GM21528 (cell line): ENCODE results near the gene CTXN3.
"Not testable (repeated sequence)": the region's sequence is repeated elsewhere in the genome, so short reads cannot be mapped to it uniquely, and the experiment has no call there.

Experiments
- ATAC-seq: cut with Tn5 transposase; IDR thresholded peaks from one replicate; pipeline ENCODE4 v1.9.1; 2021; ENCODE audit warnings: mild to moderate bottlenecking, moderate library complexity; ENCODE audit not compliant: unreplicated experiment, low FRiP score

Gene CTXN3

DNA sequence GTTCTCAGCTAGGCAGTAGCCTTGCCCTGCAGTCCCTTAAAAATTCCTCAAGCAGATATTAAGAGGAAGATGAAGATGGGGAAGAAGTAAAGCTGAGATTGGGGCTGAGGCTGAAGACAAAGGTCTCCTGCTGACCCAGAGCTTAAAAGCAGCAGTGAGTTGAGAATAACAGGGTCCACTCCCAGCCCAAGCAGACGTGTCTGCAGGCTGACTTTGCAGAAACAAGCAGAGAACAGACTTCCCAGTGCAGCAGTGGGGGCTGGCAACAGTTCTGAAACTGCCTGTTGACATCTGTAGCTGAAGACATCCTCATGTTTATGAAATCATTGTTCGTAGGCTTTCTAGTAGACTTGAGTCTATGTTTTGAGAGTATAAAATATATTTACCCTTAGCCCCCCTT, 1.1 kb downstream of the CTXN3 start:
- ATAC-seq: no peak

DNA sequence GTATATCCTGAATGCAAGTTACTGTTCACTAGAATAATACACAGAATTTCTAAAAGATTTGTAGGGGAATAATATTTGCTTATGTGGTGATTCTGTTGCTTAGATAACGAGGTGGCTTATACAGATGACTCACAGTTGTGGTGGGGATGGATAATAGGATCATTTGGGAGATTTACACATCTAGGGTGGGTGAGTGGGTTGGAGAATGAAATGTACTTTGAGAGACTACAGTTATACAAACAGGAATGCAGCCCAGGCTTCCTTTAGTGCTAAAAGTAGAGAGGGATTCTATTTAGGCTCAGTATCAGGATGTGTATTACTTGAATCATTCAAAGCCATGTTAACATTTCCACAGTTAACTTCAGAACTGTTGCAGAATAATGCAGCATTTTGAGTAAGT, 1.8 kb downstream of the CTXN3 start:
- ATAC-seq: no peak

DNA sequence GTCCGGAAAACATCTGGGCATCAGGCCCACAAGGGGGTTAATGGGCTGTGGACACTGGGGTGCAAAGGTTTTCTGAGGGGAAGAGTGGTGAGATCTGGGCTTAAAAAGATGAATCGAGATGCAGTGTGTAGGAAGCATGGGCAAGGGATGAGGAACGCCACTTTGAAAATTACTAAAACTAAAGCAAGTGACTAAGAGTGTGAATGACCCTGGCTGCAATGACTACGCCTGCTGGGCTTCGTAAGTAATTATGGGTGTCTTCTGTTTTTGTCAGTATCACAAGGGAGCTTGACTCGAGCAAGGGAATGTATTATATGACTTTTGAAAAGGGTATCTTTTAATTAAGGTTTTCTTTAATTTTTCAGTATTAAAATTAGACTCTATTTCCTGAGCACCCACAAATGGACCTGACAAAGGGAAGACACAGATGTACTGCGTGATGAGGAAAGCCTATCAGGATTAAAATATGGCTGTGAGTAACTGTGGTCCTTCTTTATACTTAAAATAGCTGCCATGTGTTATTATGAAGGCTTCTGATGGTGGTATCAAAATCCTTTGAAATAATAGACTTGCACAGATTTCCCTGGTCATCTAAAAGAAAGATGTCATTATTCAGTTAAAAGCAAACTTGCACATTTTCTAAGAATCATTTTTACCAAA, 4.2 kb downstream of the CTXN3 start:
- no peak for ATAC-seq

DNA sequence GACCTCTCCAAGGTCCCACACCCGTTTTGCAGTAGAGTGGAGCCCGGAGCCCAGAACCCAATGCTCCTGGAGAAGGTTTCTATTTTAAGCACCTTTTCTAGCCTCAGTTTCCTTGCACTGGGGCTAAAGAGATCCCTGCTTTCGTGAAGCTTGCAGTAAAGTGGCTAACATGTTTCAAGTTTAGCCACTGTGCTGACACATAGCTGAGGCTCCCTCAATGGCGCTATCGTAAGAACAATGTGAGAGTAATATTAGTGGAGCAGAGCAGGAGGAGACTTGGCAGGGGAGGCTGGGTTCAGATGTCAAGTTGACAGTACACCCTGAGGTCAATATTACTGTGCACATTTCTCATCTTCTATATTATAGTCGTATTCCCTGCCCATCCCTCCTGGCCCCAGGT, 7.9 kb downstream of the CTXN3 start:
- ATAC-seq: no peak

DNA sequence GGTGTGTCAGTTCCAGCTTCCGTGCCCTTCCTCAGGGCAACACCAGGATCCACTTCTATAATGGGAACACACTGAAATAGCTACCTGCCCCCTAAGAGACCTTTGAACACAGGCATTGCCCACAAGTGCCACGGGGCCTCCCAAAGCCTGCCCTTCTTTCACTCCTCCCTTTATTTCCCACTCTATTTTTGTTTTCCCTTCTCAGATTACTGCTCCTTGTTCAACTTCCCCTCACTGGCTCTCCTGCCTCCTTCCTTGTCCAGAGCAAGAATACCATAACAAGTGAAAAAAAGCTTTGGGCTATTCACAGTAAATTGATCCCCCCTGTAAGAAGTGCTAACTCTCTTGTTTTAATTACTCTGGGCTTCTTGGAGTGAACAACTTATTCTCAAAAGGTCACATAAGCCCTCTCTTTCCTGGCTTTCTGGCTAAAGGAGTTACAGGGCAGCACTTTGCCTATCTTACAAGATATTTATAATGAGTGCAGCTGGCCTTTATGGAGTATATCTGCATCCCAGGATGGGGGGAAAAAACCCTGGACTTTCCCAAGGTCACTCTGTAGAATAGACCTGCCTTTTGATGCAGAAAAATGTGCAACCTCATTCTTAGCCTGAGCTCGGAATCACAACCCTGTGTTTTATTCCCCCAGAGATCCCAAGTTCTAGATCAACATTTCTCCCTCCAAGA, 11.3 kb downstream of the CTXN3 start:
- ATAC-seq: no peak

DNA sequence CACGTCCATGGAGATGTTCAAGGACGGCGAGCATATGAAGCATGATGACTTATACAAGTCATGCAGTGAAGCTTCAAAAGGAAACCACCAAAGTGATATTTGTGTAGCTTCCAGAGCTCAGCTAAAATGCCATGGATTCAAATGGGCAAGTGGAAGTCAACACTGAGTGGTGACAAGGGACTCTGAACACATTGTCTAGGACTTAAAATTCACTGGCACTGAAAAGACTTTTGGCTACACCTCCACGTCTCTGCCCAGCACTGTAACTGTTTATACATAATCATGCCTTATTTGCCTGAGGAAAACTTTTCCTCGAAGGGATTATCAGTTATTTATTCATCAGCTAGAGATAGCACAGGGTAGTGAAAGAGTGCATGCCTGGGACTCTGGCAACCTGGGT, 15.2 kb downstream of the CTXN3 start:
- no peak for ATAC-seq

DNA sequence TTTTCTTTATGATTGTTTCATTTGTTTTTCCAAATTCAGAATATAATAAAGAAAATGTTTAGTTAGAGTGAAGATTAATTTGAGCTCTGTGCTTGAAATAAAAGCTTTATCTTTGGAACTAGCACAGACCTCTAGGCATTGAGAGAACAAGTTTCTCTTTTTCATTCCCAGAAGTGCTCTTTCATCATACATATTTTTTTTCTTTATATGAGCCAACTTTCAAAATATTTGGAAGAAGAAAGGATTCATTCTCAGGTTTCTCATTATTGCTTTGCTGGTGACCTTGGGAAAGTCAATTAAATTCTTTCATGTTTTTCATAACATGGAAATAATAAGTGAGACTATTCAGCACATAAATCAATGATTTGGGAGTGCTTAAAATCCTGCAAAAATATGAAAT, 16.8 kb downstream of the CTXN3 start:
- no peak for ATAC-seq

DNA sequence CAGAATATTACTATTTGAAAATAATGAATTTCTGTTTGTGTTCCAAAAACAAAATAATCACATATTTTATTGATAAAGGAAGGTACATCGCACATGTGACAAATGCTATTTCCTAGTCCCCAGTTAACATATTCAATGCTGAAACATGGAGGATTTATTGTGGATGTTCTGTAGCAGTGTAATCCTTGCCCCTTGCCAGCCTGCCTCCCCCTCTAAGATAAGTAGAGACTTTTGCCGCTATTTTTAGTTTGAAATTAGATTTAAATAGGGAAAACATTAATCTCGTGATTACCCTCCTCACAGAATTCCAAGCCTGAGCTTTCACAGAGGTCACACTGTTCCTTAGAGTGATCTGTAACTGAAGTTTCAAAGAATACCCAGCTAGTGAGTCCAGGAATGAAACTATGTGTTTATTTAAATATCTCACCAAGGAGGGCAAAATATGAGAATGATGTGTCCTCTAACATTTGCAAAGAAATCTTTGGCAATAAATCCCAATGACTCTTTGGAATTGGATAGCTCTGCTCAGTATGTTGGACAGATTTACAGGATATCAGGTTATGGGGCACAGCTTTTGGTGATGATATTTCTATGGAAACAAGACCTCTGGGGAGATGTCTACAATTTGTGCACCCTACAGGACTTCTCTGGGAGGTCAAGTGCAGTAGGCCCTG, 17.3 kb downstream of the CTXN3 start:
- no peak for ATAC-seq

DNA sequence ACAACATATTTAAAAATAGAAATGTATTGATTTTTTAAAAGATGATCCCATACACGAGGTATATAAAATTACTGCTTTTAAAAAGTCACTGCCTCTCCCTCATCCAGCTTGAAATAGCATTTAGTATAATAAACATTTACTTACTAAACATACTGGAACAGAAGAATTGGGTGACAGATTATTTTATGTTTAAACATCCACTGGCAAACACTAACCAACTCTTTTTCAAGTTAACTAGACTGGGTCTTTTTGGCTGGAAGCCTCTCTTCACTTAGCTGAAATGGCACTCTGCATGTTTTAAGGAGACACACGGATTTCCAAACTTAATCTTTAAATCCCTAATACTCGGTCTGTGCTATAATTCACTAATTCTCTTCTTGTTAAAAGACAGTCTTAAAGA, 19.0 kb downstream of the CTXN3 start:
- ATAC-seq: no peak

DNA sequence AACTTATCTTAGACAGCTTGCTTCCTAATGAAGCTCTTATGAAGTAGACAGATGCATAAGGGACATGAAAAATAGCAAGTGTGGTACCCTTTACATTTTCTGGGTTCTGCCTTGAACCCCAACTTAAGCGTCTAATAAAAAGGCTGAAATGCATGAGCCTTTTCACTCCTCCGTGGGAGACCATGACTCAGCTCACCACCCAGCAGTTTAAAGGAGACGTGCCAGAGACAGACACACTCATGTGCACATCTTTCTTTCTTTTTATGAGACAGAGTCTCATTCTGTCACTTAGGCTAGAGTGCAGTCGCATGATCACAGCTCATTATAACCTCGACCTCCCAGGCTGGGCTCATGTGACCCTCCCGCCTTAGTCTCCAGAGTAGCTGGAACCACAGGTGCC, 22.3 kb downstream of the CTXN3 start:
- ATAC-seq: no peak

DNA sequence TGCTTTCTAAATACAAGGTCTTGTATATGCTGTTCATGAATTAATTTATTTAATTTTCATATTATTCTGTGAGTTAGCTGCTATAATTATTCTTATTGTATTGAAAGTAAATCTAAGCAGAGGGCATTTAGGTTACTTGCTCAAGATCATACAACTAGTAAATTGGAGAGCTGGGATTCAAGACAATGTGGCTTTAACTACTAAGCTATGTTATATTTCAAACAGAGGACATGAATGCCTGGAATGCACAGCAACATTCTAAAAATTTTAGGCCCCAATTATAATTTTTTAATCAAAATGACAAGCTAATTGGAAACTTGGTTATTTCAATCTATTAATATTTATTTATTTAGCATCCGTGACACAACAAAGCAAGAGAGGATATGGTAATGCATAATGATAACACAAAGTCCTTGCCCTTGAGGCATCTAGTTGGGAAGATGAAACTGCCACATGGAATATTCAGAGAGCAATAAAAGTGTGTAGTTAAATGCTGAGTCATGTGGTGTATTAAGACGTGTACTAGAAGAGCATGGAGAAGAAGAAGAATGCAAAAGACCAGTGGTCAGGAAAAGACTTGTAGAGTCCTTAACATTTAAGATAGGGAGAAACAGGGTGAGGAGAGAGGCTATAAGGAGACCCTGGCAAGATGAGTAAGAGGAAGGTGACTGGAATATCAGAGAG, 24.4 kb downstream of the CTXN3 start:
- ATAC-seq: no peak

DNA sequence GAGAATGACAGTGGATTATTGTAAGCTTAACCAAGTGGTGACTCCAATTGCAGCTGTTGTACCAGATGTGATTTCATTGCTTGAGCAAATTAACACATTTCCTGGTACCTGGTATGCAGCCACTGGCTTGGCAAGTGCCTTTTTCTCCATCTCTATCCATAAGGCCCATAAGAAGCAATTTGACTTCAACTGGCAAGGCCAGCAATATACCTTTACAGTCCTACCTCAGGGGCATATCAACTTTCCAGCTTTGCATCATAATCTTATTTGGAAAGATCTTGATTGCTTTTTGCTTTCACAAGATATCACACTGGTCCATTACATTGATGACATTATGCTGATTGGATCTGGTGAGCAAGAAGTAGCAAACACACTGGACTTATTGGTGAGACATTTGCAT, 28.1 kb downstream of the CTXN3 start:
- not testable (repeated sequence) for ATAC-seq

DNA sequence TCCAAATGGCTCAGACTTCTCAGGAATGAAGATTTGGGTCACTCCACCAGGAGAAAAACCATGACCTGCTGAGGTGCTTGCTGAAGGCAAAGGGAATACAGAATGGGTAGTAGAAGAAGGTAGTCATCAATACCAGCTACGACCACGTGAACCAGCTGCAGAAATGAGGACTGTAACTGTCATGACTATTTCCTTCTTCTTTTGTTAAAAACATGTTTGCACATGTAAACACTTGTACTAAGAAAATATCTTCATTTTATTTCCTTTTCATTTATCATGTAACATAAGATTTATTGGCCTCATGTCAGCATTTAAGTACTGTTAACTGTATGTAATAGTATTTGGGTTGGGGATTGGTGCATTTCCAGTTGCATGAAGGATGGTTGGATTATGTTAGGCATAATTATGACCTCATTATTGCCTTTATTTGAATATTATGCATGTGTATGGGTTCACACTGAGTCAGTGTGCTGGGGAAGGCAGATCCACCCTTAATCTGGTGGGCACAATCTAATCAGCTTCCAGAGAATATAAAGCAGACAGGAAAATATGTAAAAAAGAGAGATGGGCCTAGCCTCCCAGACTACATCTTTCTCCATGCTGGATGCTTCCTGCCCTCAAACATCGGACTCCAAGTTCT, 30.9 kb downstream of the CTXN3 start:
- not testable (repeated sequence) for ATAC-seq

DNA sequence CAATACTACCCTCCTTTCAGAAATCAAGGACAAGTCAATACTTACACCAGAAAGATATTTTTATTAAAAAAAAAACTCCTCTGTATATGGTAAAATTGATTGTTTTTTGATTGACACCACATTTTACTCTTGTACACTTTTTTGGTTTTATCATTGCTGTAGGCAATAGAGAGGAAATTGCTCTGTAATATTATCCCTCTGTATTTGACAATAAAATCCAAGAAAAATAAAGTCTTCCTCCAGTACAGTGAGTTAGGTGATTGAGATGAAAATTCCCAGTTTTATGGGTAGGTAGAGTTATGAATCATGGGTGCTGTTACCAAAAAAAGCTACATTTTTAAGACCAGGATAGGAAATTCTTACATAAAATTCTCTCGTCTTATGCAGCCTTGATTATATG, 31.7 kb downstream of the CTXN3 start:
- no peak for ATAC-seq

DNA sequence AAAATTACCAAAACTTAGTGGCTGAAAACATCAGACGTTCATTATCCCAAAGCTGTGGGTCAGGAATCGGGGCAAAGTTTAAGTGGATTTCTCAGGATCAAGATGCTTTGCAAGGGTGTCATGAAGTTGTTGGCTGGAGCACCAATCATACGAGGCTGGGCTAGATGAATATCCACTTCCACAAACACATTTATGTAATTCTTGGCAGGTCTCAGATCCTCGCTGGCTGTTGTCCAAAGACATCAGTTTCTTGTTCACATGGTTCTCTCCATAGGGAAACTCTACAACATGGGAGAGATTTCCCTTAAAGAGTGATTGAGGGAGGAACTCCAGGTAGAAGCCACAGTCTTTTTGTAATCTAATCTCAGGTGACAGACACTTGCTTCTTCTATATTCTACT, 34.1 kb downstream of the CTXN3 start:
- no peak for ATAC-seq

DNA sequence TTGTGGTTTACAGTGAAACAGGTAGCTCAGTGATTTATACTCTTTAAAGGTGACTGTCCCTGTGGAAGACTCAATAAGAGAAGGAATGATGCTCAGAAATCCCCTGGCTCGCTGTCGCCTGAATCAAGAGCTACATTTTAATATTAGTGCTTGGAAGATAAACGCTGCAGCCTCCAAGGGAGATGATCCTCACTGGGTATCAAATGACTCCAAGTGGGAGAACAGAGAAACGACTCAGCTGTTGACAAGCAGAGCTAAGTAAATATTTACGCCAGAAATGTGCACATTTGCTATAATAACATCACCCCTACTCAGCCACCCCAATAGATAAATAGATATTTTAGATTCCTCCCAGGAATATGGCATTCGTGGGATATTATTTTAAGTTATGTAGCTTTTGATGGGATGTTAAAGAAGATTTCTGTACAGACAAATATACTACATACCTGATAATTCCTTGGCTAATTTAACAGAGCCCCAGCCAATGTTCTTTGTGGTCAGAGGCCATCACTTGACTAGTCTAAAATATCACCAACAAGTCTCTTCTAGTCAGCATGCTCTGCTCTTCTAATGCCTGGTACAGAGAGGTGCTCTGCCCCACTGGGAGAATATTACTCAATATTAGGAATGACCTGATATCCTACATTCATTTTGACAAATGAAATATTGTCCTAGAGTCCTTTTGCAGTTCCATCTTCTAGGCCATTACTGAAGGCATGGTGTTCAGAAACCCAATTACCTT, 36.0 kb downstream of the CTXN3 start:
- no peak for ATAC-seq

DNA sequence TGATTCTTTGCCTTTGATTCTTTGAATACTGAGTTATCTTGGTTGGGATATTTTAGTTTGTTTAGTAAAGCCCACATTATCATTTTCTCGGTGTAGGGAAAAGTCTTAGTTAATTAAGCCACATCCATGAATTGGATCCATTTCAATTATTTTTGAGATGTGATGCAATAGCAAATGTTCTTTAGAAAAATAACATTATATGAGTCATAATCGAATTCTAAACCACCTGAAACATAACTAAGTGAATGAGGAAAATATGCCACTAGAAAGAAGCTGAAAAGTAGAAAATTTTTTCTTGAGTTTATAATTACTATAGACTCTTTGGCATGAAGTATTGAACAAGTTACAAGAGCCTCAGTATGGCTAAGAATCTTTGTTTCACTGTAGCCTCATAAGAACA, 36.8 kb downstream of the CTXN3 start:
- ATAC-seq: no peak

DNA sequence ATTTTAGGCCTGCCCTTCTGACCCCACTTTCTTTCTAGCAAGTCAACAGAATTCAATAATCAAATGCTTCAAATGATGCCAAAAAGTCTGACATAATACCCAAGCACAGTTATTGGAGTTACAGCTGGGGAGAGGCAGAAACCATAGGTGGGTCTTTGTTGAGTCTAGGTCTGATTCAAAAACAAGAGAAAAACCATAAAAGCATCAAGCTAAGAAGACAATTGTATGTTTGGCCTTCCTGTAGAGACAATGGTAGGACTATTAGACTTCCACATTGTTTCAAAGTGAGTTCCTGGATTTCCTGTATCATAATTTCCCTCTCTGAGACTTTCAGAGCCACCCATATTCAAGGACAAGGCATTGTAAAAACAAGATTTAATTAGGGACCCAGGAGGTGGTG, 37.5 kb downstream of the CTXN3 start:
- no peak for ATAC-seq

DNA sequence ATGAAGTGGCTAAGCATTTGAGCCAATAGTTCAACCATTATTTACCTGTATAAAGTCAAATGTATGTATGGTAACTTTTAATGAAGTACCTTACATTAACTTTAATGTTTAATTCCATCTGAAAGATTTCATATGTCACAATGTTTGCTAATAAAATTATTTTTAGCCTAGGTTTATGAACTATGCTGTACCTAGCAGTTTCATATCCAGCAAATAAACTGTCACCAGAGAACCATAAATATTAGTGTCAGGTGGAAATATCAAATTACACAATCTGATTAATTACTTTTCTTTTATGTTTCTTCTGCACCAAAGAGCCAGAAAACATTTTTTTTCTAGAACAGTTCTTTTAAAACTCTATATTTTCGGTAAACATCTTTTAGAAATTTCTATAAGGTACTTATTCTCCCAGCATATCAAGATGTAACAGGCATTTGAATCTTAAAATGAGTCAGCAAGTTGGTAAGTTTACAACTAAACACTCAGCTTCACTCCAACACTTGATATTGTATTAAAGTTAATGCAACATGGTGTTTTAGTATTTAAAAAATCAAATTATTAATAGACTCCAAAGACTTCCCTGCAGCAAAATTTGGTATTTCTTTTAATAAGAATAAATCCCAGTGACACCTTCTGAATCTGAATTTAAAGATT, 45.8 kb downstream of the CTXN3 start:
- no peak for ATAC-seq

DNA sequence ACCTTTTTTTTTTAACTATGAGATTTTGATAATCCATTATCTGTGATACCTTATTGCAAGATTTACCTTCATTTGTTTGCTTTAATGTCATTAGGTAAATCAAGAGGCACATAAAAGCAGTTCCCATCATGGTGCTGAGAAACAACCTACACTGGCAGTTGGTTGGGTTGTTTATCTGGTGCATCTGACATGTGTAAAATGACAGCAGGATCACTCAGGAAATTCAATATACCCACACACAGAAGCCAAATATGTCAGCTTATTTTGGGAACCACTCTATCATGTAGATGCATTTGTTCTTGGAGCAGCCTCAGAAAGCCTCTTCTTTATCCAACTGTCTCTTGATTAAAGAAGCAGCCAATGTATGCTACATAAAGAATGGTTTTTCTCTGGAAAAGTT, 46.5 kb downstream of the CTXN3 start:
- no peak for ATAC-seq
